Stimulated activated CD8-positive, alpha-beta memory T cell treated with anti-CD3 and anti-CD28 coated beads, Interleukin-7, amount 100 ng/mL, for 48 hours (primary cell): ENCODE results near the gene LRRC15.

ENCODE experiments used
- DNase-seq, 2 donors: peaks; one replicate each; pipeline ENCODE4 v3.0.0-alpha.2; 2020; ENCODE audit warnings: low read depth in 1 of 2; ENCODE audit errors: extremely low read depth in 1 of 2

The LRRC15 gene

GRCh38 chr3:194369522-194370279 lies at the start of gene LRRC15:
Gene LRRC15, minus strand, starts transcription at chr3:194369743. Its CDS starts 8,700 bp downstream, at chr3:194361043.
- DNase-seq, result no peak

- DNase-seq, result no peak
Measured at GRCh38 chr3:194418671-194419070, 49.1 kb upstream of the LRRC15 start.

GRCh38 chr3:194407423-194407822 lies 37.9 kb upstream of the LRRC15 start:
- no peak for DNase-seq

- DNase-seq, result no peak
Measured at GRCh38 chr3:194405766-194406165, 36.2 kb upstream of the LRRC15 start.

GRCh38 chr3:194404365-194405140 lies 35.0 kb upstream of the LRRC15 start:
- no peak for DNase-seq

GRCh38 chr3:194401868-194402329 lies 32.4 kb upstream of the LRRC15 start:
- no peak for DNase-seq

GRCh38 chr3:194401346-194401745 lies 31.8 kb upstream of the LRRC15 start:
- no peak for DNase-seq

- no peak for DNase-seq
Measured at GRCh38 chr3:194399874-194400411, 30.4 kb upstream of the LRRC15 start.

- DNase-seq, result no peak
Measured at GRCh38 chr3:194399166-194399565, 29.6 kb upstream of the LRRC15 start, which contains the start of gene GP5. Gene GP5, minus strand, starts transcription at chr3:194399266. Its CDS starts 984 bp downstream, at chr3:194398282.

- no peak for DNase-seq
Measured at GRCh38 chr3:194397757-194398312, 28.3 kb upstream of the LRRC15 start.

GRCh38 chr3:194396859-194397756 lies 27.6 kb upstream of the LRRC15 start:
- no peak for DNase-seq

GRCh38 chr3:194396539-194396858 lies 27.0 kb upstream of the LRRC15 start:
- DNase-seq, result no peak

- peak in 1 of 2 donors; percentile 53 for DNase-seq
Measured at GRCh38 chr3:194395778-194396538, 26.4 kb upstream of the LRRC15 start.

GRCh38 chr3:194395212-194395611 lies 25.7 kb upstream of the LRRC15 start:
- no peak for DNase-seq

- DNase-seq, result no peak
Measured at GRCh38 chr3:194392576-194392975, 23.0 kb upstream of the LRRC15 start.

- no peak for DNase-seq
Measured at GRCh38 chr3:194390835-194391234, 21.3 kb upstream of the LRRC15 start.

GRCh38 chr3:194389269-194389668 lies 19.7 kb upstream of the LRRC15 start:
- no peak for DNase-seq

GRCh38 chr3:194387926-194388418 lies 18.4 kb upstream of the LRRC15 start:
- DNase-seq, result no peak

GRCh38 chr3:194387276-194387675 lies 17.7 kb upstream of the LRRC15 start:
- DNase-seq, result no peak

GRCh38 chr3:194386648-194387047 lies 17.1 kb upstream of the LRRC15 start:
- DNase-seq, result no peak
